HFFc6 (cell line): ENCODE measurements around the gene AFAP1. TPM values are rescaled to one million over a fixed set of nuclear protein-coding genes. Genes with fewer than 3 reads are reported as not detected.

Experiments
- DNase-seq: peaks from one replicate; pipeline ENCODE4 v3.0.0-alpha.2; 2018
- H3K27ac Mint-ChIP-seq: 2 replicates; pipeline ENCODE4 v1.8.0; 2020; ENCODE audit warnings: mild to moderate bottlenecking, mixed read lengths
- H3K27me3 Mint-ChIP-seq: 2 replicates; pipeline ENCODE4 v1.8.0; 2021; ENCODE audit warnings: mild to moderate bottlenecking, moderate library complexity, mixed read lengths; ENCODE audit not compliant: insufficient read depth
- H3K36me3 Mint-ChIP-seq: 2 replicates; pipeline ENCODE4 v1.8.0; 2021; ENCODE audit warnings: low read depth, mixed read lengths
- H3K4me1 Mint-ChIP-seq: 2 replicates; pipeline ENCODE4 v1.8.0; 2020; ENCODE audit warnings: low read depth, mixed read lengths
- H3K4me3 Mint-ChIP-seq: 2 replicates; pipeline ENCODE4 v1.8.0; 2020; ENCODE audit warnings: mild to moderate bottlenecking, moderate library complexity, mixed read lengths
- H3K9me3 Mint-ChIP-seq: 2 replicates; pipeline ENCODE4 v1.8.0; 2020; ENCODE audit warnings: mild to moderate bottlenecking, mixed read lengths
- CTCF ChIP-seq: fragments of 200-600 bp; sonication (generic); IDR thresholded peaks from 2 replicates; pipeline ENCODE4 v1.5.0; 2021; ENCODE audit warnings: antibody characterized with exemption, mild to moderate bottlenecking
- total RNA-seq, 6 experiments: library from RNA; stranded (reverse); fragmentation: NEBNext Ultra II Directional; extraction: Animal tissue kit (Norgen Biotek cat#: 25700); gene quantifications; 2 replicates in 1 of 6; 3 replicates in 5 of 6; pipeline ENCODE4 v1.2.3, GENCODE V29; 2021

AFAP1 gene
- total RNA-seq, 6 experiments from 2014 or later: 99.7 to 116 (median 107) TPM

- Mint-ChIP-seq H3K4me1 (peaks cover 22% of the 10 kb centered on the region), H3K27me3 (peaks cover 5% of the 10 kb centered on the region), H3K36me3 (no peaks in the 10 kb centered on the region), H3K4me3 (no peak overlapping the region), H3K27ac (no peak overlapping the region), H3K9me3 (no peaks in the 10 kb centered on the region)
- peak; percentile 27 for TF ChIP-seq CTCF
- DNase-seq: no peak
These were observed 217.6 kb downstream of the AFAP1 start for GRCh38 chr4:7721984-7722551.

- Mint-ChIP-seq H3K27ac (no peak overlapping the region), H3K36me3 (no peaks in the 10 kb centered on the region), H3K4me1 (peaks cover 17% of the 10 kb centered on the region), H3K9me3 (no peaks in the 10 kb centered on the region; the same call in 1 of the 2 replicates), H3K4me3 (no peak overlapping the region), H3K27me3 (peaks cover 10% of the 10 kb centered on the region)
- TF ChIP-seq CTCF: peak; percentile 92
- DNase-seq: no peak
These were observed 220.1 kb downstream of the AFAP1 start for GRCh38 chr4:7719354-7720174.

- Mint-ChIP-seq H3K4me3 (no peak overlapping the region), H3K9me3 (no peaks in the 10 kb centered on the region; the same call in 1 of the 2 replicates), H3K27ac (no peak overlapping the region), H3K36me3 (no peaks in the 10 kb centered on the region), H3K4me1 (peaks cover 13% of the 10 kb centered on the region), H3K27me3 (peaks cover 15% of the 10 kb centered on the region)
- no peak for DNase-seq
- peak; percentile 67 for TF ChIP-seq CTCF
These were observed 221.6 kb downstream of the AFAP1 start for GRCh38 chr4:7717946-7718490.

- Mint-ChIP-seq H3K4me3 (no peak overlapping the region), H3K9me3 (no peaks in the 10 kb centered on the region; the same call in 1 of the 2 replicates), H3K27me3 (peaks cover 16% of the 10 kb centered on the region), H3K36me3 (no peaks in the 10 kb centered on the region), H3K27ac (no peak overlapping the region), H3K4me1 (0 out of 2 replicates have a peak, but pooled peaks cover 5% of the 10 kb centered on the region)
- no peak for TF ChIP-seq CTCF
- DNase-seq: no peak
These were observed 222.5 kb downstream of the AFAP1 start for GRCh38 chr4:7717161-7717560.

GRCh38 chr4:7716010-7716721 lies 223.5 kb downstream of the AFAP1 start:
- no peak overlapping the region for H3K27ac Mint-ChIP-seq
- H3K27me3 Mint-ChIP-seq: peaks cover 17% of the 10 kb centered on the region
- H3K4me3 Mint-ChIP-seq: no peak overlapping the region
- H3K4me1 Mint-ChIP-seq: 0 out of 2 replicates have a peak, but pooled peaks cover 5% of the 10 kb centered on the region
- no peak for TF ChIP-seq CTCF
- no peak for DNase-seq
- no peaks in the 10 kb centered on the region; the same call in 1 of the 2 replicates for H3K9me3 Mint-ChIP-seq
- H3K36me3 Mint-ChIP-seq: no peaks in the 10 kb centered on the region
